ENCODE measurements around the gene ENG.

DNA sequence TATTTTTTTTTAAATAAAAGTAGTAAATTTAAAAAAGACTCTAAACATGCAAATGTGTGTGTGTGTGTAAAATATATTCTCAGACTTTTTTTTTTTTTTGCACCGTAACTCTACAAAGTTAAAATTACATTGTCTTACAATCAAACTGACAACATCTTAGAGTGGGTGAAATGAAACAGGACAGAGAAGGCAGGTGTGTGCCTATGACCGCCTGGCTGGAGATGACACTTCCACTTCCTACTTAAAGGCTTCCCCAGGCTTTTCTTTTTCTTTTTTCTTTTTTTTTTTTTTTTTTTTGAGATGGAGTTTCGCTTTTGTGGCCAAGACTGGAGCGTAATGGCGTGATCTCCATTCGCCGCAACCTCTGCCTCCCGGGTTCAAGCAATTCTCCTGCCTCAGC, 25.7 kb upstream of the ENG start:
- TF ChIP-seq CTCF (IDR thresholded peaks at IDR 0.05) (no peak), TCF7L2 (IDR thresholded peaks at IDR 0.05; ENCODE audit: low read depth, low read length) (no peak), POLR2AphosphoS5 (IDR thresholded peaks at IDR 0.05; ENCODE audit: low read depth, low read length) (no peak), SIN3A (IDR thresholded peaks at IDR 0.05; ENCODE audit: borderline replicate concordance, insufficient read depth, low read depth, low read length) (no peak)
- TF ChIP-seq, protein P1, sequence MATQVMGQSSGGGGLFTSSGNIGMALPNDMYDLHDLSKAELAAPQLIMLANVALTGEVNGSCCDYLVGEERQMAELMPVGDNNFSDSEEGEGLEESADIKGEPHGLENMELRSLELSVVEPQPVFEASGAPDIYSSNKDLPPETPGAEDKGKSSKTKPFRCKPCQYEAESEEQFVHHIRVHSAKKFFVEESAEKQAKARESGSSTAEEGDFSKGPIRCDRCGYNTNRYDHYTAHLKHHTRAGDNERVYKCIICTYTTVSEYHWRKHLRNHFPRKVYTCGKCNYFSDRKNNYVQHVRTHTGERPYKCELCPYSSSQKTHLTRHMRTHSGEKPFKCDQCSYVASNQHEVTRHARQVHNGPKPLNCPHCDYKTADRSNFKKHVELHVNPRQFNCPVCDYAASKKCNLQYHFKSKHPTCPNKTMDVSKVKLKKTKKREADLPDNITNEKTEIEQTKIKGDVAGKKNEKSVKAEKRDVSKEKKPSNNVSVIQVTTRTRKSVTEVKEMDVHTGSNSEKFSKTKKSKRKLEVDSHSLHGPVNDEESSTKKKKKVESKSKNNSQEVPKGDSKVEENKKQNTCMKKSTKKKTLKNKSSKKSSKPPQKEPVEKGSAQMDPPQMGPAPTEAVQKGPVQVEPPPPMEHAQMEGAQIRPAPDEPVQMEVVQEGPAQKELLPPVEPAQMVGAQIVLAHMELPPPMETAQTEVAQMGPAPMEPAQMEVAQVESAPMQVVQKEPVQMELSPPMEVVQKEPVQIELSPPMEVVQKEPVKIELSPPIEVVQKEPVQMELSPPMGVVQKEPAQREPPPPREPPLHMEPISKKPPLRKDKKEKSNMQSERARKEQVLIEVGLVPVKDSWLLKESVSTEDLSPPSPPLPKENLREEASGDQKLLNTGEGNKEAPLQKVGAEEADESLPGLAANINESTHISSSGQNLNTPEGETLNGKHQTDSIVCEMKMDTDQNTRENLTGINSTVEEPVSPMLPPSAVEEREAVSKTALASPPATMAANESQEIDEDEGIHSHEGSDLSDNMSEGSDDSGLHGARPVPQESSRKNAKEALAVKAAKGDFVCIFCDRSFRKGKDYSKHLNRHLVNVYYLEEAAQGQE (IDR thresholded peaks at IDR 0.05; ENCODE audit: insufficient read depth in 1 of 2, low read depth in 2 of 2, low read length in 1 of 2) = no peak
